ENCODE data around the gene TRUB2.

Gene TRUB2

DNA sequence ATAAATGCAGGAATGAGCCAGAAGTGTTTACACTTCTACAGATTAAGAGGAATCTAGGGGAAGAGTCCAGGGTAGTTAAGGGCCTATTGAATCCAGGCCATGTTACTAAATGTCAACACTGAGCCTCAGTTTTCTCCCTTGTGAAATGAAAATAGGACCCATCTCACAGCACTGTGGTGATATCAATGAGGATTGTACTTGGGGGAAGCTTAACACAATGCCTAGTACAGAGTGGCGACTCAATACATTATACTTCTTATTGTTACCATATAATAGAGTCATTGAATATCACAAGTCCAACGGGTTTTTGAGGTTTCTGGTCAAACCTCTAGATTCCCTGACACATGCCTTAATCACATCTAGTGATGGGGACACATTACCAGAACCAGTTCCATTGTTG is 4.6 kb downstream of the TRUB2 start:
- H3K9me2 ChIP-seq (replicated peaks; ENCODE audit: insufficient read depth, low read length): no peaks in the 10 kb centered on the region
- H3F3A ChIP-seq (ENCODE audit: insufficient read depth): no peaks in the 10 kb centered on the region
- H3K4me2 ChIP-seq (ENCODE audit: low read depth, low read length, poor library complexity, severe bottlenecking): no peak overlapping the region
- H3K9ac ChIP-seq (ENCODE audit: low read length): no peak overlapping the region
- peaks cover 6% of the 10 kb centered on the region for H3K79me2 ChIP-seq (ENCODE audit: insufficient read depth, low read length)
- H2AFZ ChIP-seq (ENCODE audit: low read depth, low read length, severe bottlenecking): no peak overlapping the region
- no peaks in the 10 kb centered on the region for H3K9me3 ChIP-seq (ENCODE audit: insufficient read depth, low read length)
- H3K27me3 ChIP-seq (ENCODE audit: low read length): no peaks in the 10 kb centered on the region
- H3K4me3 ChIP-seq (ENCODE audit: insufficient read depth, low read length, poor library complexity, severe bottlenecking): no peak overlapping the region
- no peak overlapping the region for H3K27ac ChIP-seq (ENCODE audit: low read depth, low read length)
- TF ChIP-seq, protein P1, sequence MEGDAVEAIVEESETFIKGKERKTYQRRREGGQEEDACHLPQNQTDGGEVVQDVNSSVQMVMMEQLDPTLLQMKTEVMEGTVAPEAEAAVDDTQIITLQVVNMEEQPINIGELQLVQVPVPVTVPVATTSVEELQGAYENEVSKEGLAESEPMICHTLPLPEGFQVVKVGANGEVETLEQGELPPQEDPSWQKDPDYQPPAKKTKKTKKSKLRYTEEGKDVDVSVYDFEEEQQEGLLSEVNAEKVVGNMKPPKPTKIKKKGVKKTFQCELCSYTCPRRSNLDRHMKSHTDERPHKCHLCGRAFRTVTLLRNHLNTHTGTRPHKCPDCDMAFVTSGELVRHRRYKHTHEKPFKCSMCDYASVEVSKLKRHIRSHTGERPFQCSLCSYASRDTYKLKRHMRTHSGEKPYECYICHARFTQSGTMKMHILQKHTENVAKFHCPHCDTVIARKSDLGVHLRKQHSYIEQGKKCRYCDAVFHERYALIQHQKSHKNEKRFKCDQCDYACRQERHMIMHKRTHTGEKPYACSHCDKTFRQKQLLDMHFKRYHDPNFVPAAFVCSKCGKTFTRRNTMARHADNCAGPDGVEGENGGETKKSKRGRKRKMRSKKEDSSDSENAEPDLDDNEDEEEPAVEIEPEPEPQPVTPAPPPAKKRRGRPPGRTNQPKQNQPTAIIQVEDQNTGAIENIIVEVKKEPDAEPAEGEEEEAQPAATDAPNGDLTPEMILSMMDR (IDR thresholded peaks at IDR 0.05; ENCODE audit: insufficient read depth, low read length, poor library complexity, severe bottlenecking): no peak
- no peak for TF ChIP-seq EZH2phosphoT487 (conservative IDR thresholded peaks at IDR 0.05; ENCODE audit: low read length)
- no peaks in the 10 kb centered on the region for H4K20me1 ChIP-seq (ENCODE audit: low read depth, low read length)
- H3K36me3 ChIP-seq (ENCODE audit: low read length): no peaks in the 10 kb centered on the region

GRCh38 chr9:128316421-128316820 is 5.8 kb downstream of the TRUB2 start:
- TF ChIP-seq EZH2phosphoT487 (conservative IDR thresholded peaks at IDR 0.05; ENCODE audit: low read length): no peak
- TF ChIP-seq, protein P1 (IDR thresholded peaks at IDR 0.05; ENCODE audit: insufficient read depth, low read length, poor library complexity, severe bottlenecking): no peak
- Histone ChIP-seq H3K27ac (ENCODE audit: low read depth, low read length) (no peak overlapping the region), H4K20me1 (ENCODE audit: low read depth, low read length) (no peaks in the 10 kb centered on the region), H3F3A (ENCODE audit: insufficient read depth) (no peaks in the 10 kb centered on the region), H3K9me2 (replicated peaks; ENCODE audit: insufficient read depth, low read length) (no peaks in the 10 kb centered on the region), H2AFZ (ENCODE audit: low read depth, low read length, severe bottlenecking) (no peak overlapping the region), H3K9ac (ENCODE audit: low read length) (no peak overlapping the region), H3K4me3 (ENCODE audit: insufficient read depth, low read length, poor library complexity, severe bottlenecking) (no peak overlapping the region), H3K36me3 (ENCODE audit: low read length) (no peaks in the 10 kb centered on the region), H3K27me3 (ENCODE audit: low read length) (no peaks in the 10 kb centered on the region), H3K4me2 (ENCODE audit: low read depth, low read length, poor library complexity, severe bottlenecking) (no peak overlapping the region), H3K79me2 (ENCODE audit: insufficient read depth, low read length) (no peaks in the 10 kb centered on the region), H3K9me3 (ENCODE audit: insufficient read depth, low read length) (no peaks in the 10 kb centered on the region)

- no peaks in the 10 kb centered on the region for H3K79me2 ChIP-seq (ENCODE audit: insufficient read depth, low read length)
- TF ChIP-seq, protein P1 (IDR thresholded peaks at IDR 0.05; ENCODE audit: insufficient read depth, low read length, poor library complexity, severe bottlenecking): no peak
- no peak for TF ChIP-seq EZH2phosphoT487 (conservative IDR thresholded peaks at IDR 0.05; ENCODE audit: low read length)
- H3K9me2 ChIP-seq (replicated peaks; ENCODE audit: insufficient read depth, low read length): no peaks in the 10 kb centered on the region
- no peak overlapping the region for H3K4me3 ChIP-seq (ENCODE audit: insufficient read depth, low read length, poor library complexity, severe bottlenecking)
- H3K9ac ChIP-seq (ENCODE audit: low read length): no peak overlapping the region
- H4K20me1 ChIP-seq (ENCODE audit: low read depth, low read length): no peaks in the 10 kb centered on the region
- H3K9me3 ChIP-seq (ENCODE audit: insufficient read depth, low read length): no peaks in the 10 kb centered on the region
- H3K27me3 ChIP-seq (ENCODE audit: low read length): no peaks in the 10 kb centered on the region
- no peaks in the 10 kb centered on the region for H3K36me3 ChIP-seq (ENCODE audit: low read length)
- no peak overlapping the region for H3K4me2 ChIP-seq (ENCODE audit: low read depth, low read length, poor library complexity, severe bottlenecking)
- no peak overlapping the region for H3K27ac ChIP-seq (ENCODE audit: low read depth, low read length)
- no peaks in the 10 kb centered on the region for H3F3A ChIP-seq (ENCODE audit: insufficient read depth)
- no peak overlapping the region for H2AFZ ChIP-seq (ENCODE audit: low read depth, low read length, severe bottlenecking)
Measured at GRCh38 chr9:128314697-128315096, 7.5 kb downstream of the TRUB2 start.
